Measurements from ENCODE around the gene ZBED6.

DNA sequence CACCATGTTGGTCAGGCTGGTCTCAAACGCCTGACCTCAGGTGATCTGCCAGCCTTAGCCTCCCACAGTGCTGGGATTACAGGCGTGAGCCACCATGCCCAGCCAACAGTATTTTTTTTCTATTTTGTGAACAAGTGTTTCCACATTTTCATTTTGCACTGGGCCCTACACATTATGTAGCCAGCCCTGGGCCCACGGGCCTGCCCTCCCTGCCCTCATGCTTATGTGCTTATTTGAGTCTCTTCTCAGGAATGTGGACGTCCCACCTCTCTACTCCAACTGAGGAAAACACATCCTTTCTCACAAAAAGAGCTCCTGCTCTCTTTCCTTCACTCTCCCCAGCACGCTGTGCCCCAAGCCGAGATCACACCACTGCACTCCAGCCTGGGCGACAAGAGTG is 13.5 kb upstream of the ZBED6 start:
- TF ChIP-seq EZH2 (IDR thresholded peaks at IDR 0.05): no peak
- no peak for TF ChIP-seq POLR2AphosphoS5 (IDR thresholded peaks at IDR 0.05; ENCODE audit: borderline replicate concordance, low read depth, low read length)
- TF ChIP-seq FOXP2 (optimal IDR thresholded peaks at IDR 0.05; ENCODE audit: control extremely low read depth, extremely low read length, insufficient read depth): no peak

All from SK-N-MC (cell line).